ENCODE results near the gene CNNM4.

The CNNM4 gene

GRCh38 chr2:96859099-96859649 lies 98.5 kb downstream of the CNNM4 start:
- no peak for DNase-seq (ENCODE audit: low spot score)

GRCh38 chr2:96859681-96860064 lies 99.0 kb downstream of the CNNM4 start:
- DNase-seq (ENCODE audit: low spot score), result no peak

- no peak for DNase-seq (ENCODE audit: low spot score)
Measured at GRCh38 chr2:96860065-96861029, 99.6 kb downstream of the CNNM4 start.

- DNase-seq (ENCODE audit: low spot score), result no peak
Measured at GRCh38 chr2:96861074-96861473, 100.4 kb downstream of the CNNM4 start.

Data from hematopoietic multipotent progenitor cell treated with erythropoietin and hydrocortisone succinate and interleukin-3 and kit ligand, for 17 days (in vitro differentiated cells).